Fibroblast of peridontal ligament (primary cell): Measurements from ENCODE around the gene EDDM13.
"Not testable (repeated sequence)": the region's sequence is repeated elsewhere in the genome, so short reads cannot be mapped to it uniquely, and the experiment has no call there.

Experiments used
- DNase-seq: peaks from one replicate; pipeline ENCODE4 v3.0.0-alpha.2; 2010; ENCODE audit errors: extremely low read depth

Gene EDDM13

GRCh38 chr19:56272161-56272798 is at the start of gene EDDM13:
Gene EDDM13, plus strand, starts transcription at chr19:56272748. Its CDS starts 87 bp downstream, at chr19:56272835.
- DNase-seq: no peak

GRCh38 chr19:56222901-56223300 is 49.6 kb upstream of the EDDM13 start:
- DNase-seq: no peak

- DNase-seq: no peak
These were observed 49.1 kb upstream of the EDDM13 start for GRCh38 chr19:56223481-56223880.

- peak; percentile 10 for DNase-seq
These were observed 27.3 kb upstream of the EDDM13 start for GRCh38 chr19:56245121-56245740.

GRCh38 chr19:56245764-56246163 is 26.8 kb upstream of the EDDM13 start:
- DNase-seq: not testable (repeated sequence)

GRCh38 chr19:56248736-56249338 is 23.7 kb upstream of the EDDM13 start:
- DNase-seq: not testable (repeated sequence)

- DNase-seq: peak; percentile 66
These were observed 19.7 kb upstream of the EDDM13 start for GRCh38 chr19:56252699-56253422.

- DNase-seq: peak; percentile 79
These were observed 18.8 kb upstream of the EDDM13 start for GRCh38 chr19:56253737-56254136.

GRCh38 chr19:56258272-56258671 is 14.3 kb upstream of the EDDM13 start:
- no peak for DNase-seq

- DNase-seq: no peak
These were observed 11.4 kb upstream of the EDDM13 start for GRCh38 chr19:56261145-56261544.

- DNase-seq: not testable (repeated sequence)
These were observed 10.6 kb upstream of the EDDM13 start for GRCh38 chr19:56261932-56262331.

GRCh38 chr19:56263319-56263718 is 9.2 kb upstream of the EDDM13 start:
- DNase-seq: no peak

- DNase-seq: no peak
These were observed 6.5 kb upstream of the EDDM13 start for GRCh38 chr19:56266051-56266450.

- no peak for DNase-seq
These were observed 3.2 kb upstream of the EDDM13 start for GRCh38 chr19:56269348-56269747.

GRCh38 chr19:56270676-56271075 is 1.9 kb upstream of the EDDM13 start:
- no peak for DNase-seq

GRCh38 chr19:56271151-56271550 is 1.4 kb upstream of the EDDM13 start:
- DNase-seq: no peak

- no peak for DNase-seq
These were observed 1.1 kb downstream of the EDDM13 start for GRCh38 chr19:56273563-56274117.

- no peak for DNase-seq
These were observed 10.3 kb downstream of the EDDM13 start for GRCh38 chr19:56282809-56283208.

GRCh38 chr19:56284746-56285145 is 12.2 kb downstream of the EDDM13 start:
- no peak for DNase-seq

- DNase-seq: no peak
These were observed 17.6 kb downstream of the EDDM13 start for GRCh38 chr19:56290104-56290503.

- no peak for DNase-seq
These were observed 19.3 kb downstream of the EDDM13 start for GRCh38 chr19:56291867-56292266.

- DNase-seq: no peak
These were observed 22.0 kb downstream of the EDDM13 start for GRCh38 chr19:56294549-56294948.
